ENCODE results near the gene FGD4. TPM values are rescaled to one million over a fixed set of nuclear protein-coding genes. Genes with fewer than 3 reads are reported as not detected.

The FGD4 gene
- total RNA-seq, 4 donors from 2014 or later = 22.1 to 56.7 (median 38.0) TPM

- no peaks in the 10 kb centered on the region for H3K4me1 ChIP-seq
- no peaks in the 10 kb centered on the region for H3K27me3 ChIP-seq
- no peaks in the 10 kb centered on the region for H3K36me3 ChIP-seq
- WGBS, 2 donors (ENCODE audit: low coverage in 1 of 2) = 49 to 56% methylated on average over 4 to 5 of the region's 5 CpGs
- no peak for TF ChIP-seq EP300 (IDR thresholded peaks at IDR 0.05)
- TF ChIP-seq CTCF (IDR thresholded peaks at IDR 0.05) = peak; percentile 63 to 85 (median 80)
- no peak for TF ChIP-seq POLR2A (IDR thresholded peaks at IDR 0.05)
- ATAC-seq = peak; percentile 57
- H3K27ac ChIP-seq = no peak overlapping the region
- no peak overlapping the region for H3K4me3 ChIP-seq
- H3K9me3 ChIP-seq = no peaks in the 10 kb centered on the region
Observed at GRCh38 chr12:32365473-32366064, 33.8 kb upstream of the FGD4 start.

GRCh38 chr12:32366714-32367113 is 32.6 kb upstream of the FGD4 start:
- Histone ChIP-seq H3K27me3 (no peaks in the 10 kb centered on the region), H3K27ac (no peak overlapping the region), H3K4me1 (no peaks in the 10 kb centered on the region), H3K9me3 (no peaks in the 10 kb centered on the region), H3K4me3 (no peak overlapping the region), H3K36me3 (no peaks in the 10 kb centered on the region)
- TF ChIP-seq POLR2A (IDR thresholded peaks at IDR 0.05) = no peak
- no peak for TF ChIP-seq EP300 (IDR thresholded peaks at IDR 0.05)
- no peak for TF ChIP-seq POLR2AphosphoS5 (IDR thresholded peaks at IDR 0.05)
- TF ChIP-seq CTCF (IDR thresholded peaks at IDR 0.05) = no peak
- 90 to 100% methylated on average over 1 of the region's 1 CpG for WGBS, 2 donors (ENCODE audit: low coverage in 1 of 2)
- ATAC-seq = no peak

- 67 to 91% methylated on average over 4 of the region's 4 CpGs for WGBS, 2 donors (ENCODE audit: low coverage in 1 of 2)
Observed at GRCh38 chr12:32367381-32367780, 32.0 kb upstream of the FGD4 start.

GRCh38 chr12:32369202-32369601 is 30.2 kb upstream of the FGD4 start:
- no peak overlapping the region for H3K4me3 ChIP-seq
- WGBS, 2 donors (ENCODE audit: low coverage in 1 of 2) = 25 to 100% methylated on average over 2 to 3 of the region's 4 CpGs
- ATAC-seq = peak; percentile 19
- no peak for TF ChIP-seq CTCF (IDR thresholded peaks at IDR 0.05)
- TF ChIP-seq EP300 (IDR thresholded peaks at IDR 0.05) = no peak
- TF ChIP-seq POLR2A (IDR thresholded peaks at IDR 0.05) = no peak
- TF ChIP-seq POLR2AphosphoS5 (IDR thresholded peaks at IDR 0.05) = no peak
- no peaks in the 10 kb centered on the region for H3K27me3 ChIP-seq
- no peak overlapping the region for H3K27ac ChIP-seq
- no peaks in the 10 kb centered on the region for H3K9me3 ChIP-seq
- no peaks in the 10 kb centered on the region for H3K4me1 ChIP-seq
- no peaks in the 10 kb centered on the region for H3K36me3 ChIP-seq

More at GRCh38 chr12:32367381-32367780, 32.0 kb upstream of the FGD4 start:
- ATAC-seq = no peak
- no peaks in the 10 kb centered on the region for H3K9me3 ChIP-seq
- H3K36me3 ChIP-seq = no peaks in the 10 kb centered on the region
- no peak overlapping the region for H3K4me3 ChIP-seq
- no peak for TF ChIP-seq POLR2AphosphoS5 (IDR thresholded peaks at IDR 0.05)
- H3K4me1 ChIP-seq = no peaks in the 10 kb centered on the region
- H3K27me3 ChIP-seq = no peaks in the 10 kb centered on the region
- no peak overlapping the region for H3K27ac ChIP-seq

GRCh38 chr12:32377344-32378055 is 21.9 kb upstream of the FGD4 start:
- no peak overlapping the region for H3K4me3 ChIP-seq
- H3K27ac ChIP-seq = no peak overlapping the region
- TF ChIP-seq CTCF (IDR thresholded peaks at IDR 0.05) (no peak), POLR2A (IDR thresholded peaks at IDR 0.05) (no peak), EP300 (IDR thresholded peaks at IDR 0.05) (no peak), POLR2AphosphoS5 (IDR thresholded peaks at IDR 0.05) (no peak)
- H3K4me1 ChIP-seq = no peaks in the 10 kb centered on the region
- no peaks in the 10 kb centered on the region for H3K27me3 ChIP-seq
- no peaks in the 10 kb centered on the region for H3K9me3 ChIP-seq
- WGBS, 2 donors (ENCODE audit: low coverage in 1 of 2) = 77 to 83% methylated on average over 5 to 12 of the region's 12 CpGs
- no peaks in the 10 kb centered on the region for H3K36me3 ChIP-seq
- ATAC-seq = no peak
